CD14-positive monocyte (primary cell): ENCODE results near the gene CTNND2. TPM values are rescaled to one million over a fixed set of nuclear protein-coding genes. Genes with fewer than 3 reads are reported as not detected.

Experiments used
- DNase-seq, 3 donors: peaks; one replicate each; pipeline ENCODE4 v3.0.0-alpha.2; 2011 to 2022
- H2AFZ ChIP-seq: 2 replicates; pipeline ENCODE4 v1.6.0; 2012; ENCODE audit warnings: mild to moderate bottlenecking, low read depth, low read length, inconsistent platforms; ENCODE audit not compliant: insufficient read depth, poor library complexity, severe bottlenecking
- H3K27ac ChIP-seq, 2 donors: 1 replicate in 1 of 2; 2 replicates in 1 of 2; pipeline ENCODE4 v1.5.1; 2012 to 2013; ENCODE audit warnings: low read length in 2 of 2, control low read depth in 1 of 2, inconsistent platforms in 1 of 2, low read depth in 1 of 2, mild to moderate bottlenecking in 1 of 2
- H3K27me3 ChIP-seq, 2 donors: one replicate each; pipeline versions ENCODE4 v1.6.0 to v1.6.1; 2011 to 2013; ENCODE audit warnings: low read length in 2 of 2; ENCODE audit not compliant: control insufficient read depth in 2 of 2, insufficient read depth in 2 of 2
- H3K36me3 ChIP-seq, 2 donors: replicated peaks in 1 of 2; 1 replicate in 1 of 2; 2 replicates in 1 of 2; pipeline versions ENCODE4 v1.5.1 to v1.6.1; 2012 to 2013; ENCODE audit warnings: low read length in 2 of 2, control low read depth in 1 of 2, inconsistent platforms in 1 of 2, mild to moderate bottlenecking in 1 of 2; ENCODE audit not compliant: insufficient read depth in 2 of 2, control insufficient read depth in 1 of 2
- H3K4me1 ChIP-seq, 2 donors: 1 replicate in 1 of 2; 2 replicates in 1 of 2; pipeline versions ENCODE4 v1.5.1 to v1.6.1; 2012 to 2013; ENCODE audit warnings: low read length in 2 of 2, control low read depth in 1 of 2, inconsistent platforms in 1 of 2, mild to moderate bottlenecking in 1 of 2, moderate library complexity in 1 of 2; ENCODE audit not compliant: insufficient read depth in 2 of 2, control insufficient read depth in 1 of 2
- H3K4me2 ChIP-seq: replicated peaks from 2 replicates; pipeline ENCODE3; 2012; ENCODE audit warnings: low read length, moderate library complexity, mild to moderate bottlenecking; ENCODE audit not compliant: poor library complexity, severe bottlenecking; ENCODE audit errors: extremely low read depth
- H3K4me3 ChIP-seq, 3 experiments: fragments of 200-600 bp in 1 of 3; sonication (generic) in 1 of 3; replicated peaks in 1 of 3; 1 replicate in 2 of 3; 2 replicates in 1 of 3; pipeline ENCODE4 v1.5.1; 2011 to 2013; ENCODE audit warnings: low read length in 3 of 3, mild to moderate bottlenecking in 3 of 3, control low read depth in 2 of 3, low read depth in 2 of 3, inconsistent platforms in 1 of 3, moderate library complexity in 1 of 3
- H3K79me2 ChIP-seq: 2 replicates; pipeline ENCODE4 v1.6.0; 2012; ENCODE audit warnings: mild to moderate bottlenecking, control low read depth, inconsistent platforms, low read length, moderate library complexity; ENCODE audit not compliant: insufficient read depth
- H3K9ac ChIP-seq: 2 replicates; pipeline ENCODE4 v1.6.0; 2017; ENCODE audit warnings: low read length, mild to moderate bottlenecking; ENCODE audit not compliant: insufficient read depth, poor library complexity, severe bottlenecking
- H3K9me3 ChIP-seq, 2 donors: replicated peaks in 1 of 2; 1 replicate in 1 of 2; 2 replicates in 1 of 2; pipeline versions ENCODE4 v1.5.1 to v1.6.1; 2012 to 2013; ENCODE audit warnings: low read length in 2 of 2, control low read depth in 1 of 2; ENCODE audit not compliant: control insufficient read depth in 1 of 2, insufficient read depth in 1 of 2
- H4K20me1 ChIP-seq: 2 replicates; pipeline ENCODE4 v1.6.0; 2012; ENCODE audit warnings: mild to moderate bottlenecking, low read length, control low read depth, moderate library complexity; ENCODE audit not compliant: insufficient read depth
- H3K27ac Mint-ChIP-seq, 7 donors: one replicate each; pipeline ENCODE4 v1.8.0; 2020; ENCODE audit warnings: mild to moderate bottlenecking in 7 of 7, mixed read lengths in 7 of 7, moderate library complexity in 6 of 7, inconsistent platforms in 2 of 7
- H3K27me3 Mint-ChIP-seq, 3 donors: one replicate each; pipeline ENCODE4 v1.8.0; 2021 to 2022; ENCODE audit warnings: low read depth in 3 of 3, mild to moderate bottlenecking in 3 of 3, mixed read lengths in 3 of 3, moderate library complexity in 3 of 3, inconsistent platforms in 1 of 3
- H3K36me3 Mint-ChIP-seq, 2 donors: one replicate each; pipeline ENCODE4 v1.8.0; 2020; ENCODE audit warnings: mixed read lengths in 2 of 2, inconsistent platforms in 1 of 2, mild to moderate bottlenecking in 1 of 2
- H3K4me1 Mint-ChIP-seq: one replicate; pipeline ENCODE4 v1.8.0; 2020; ENCODE audit warnings: mild to moderate bottlenecking, mixed read lengths
- H3K4me3 Mint-ChIP-seq, 2 donors: one replicate each; pipeline ENCODE4 v1.8.0; 2020; ENCODE audit warnings: mild to moderate bottlenecking in 2 of 2, mixed read lengths in 2 of 2, moderate library complexity in 1 of 2
- H3K9me3 Mint-ChIP-seq, 7 donors: one replicate each; pipeline ENCODE4 v1.8.0; 2020 to 2022; ENCODE audit warnings: mixed read lengths in 7 of 7, mild to moderate bottlenecking in 6 of 7, moderate library complexity in 6 of 7, inconsistent platforms in 2 of 7
- WGBS: methylation state at CpG from one replicate; pipeline ENCODE4 v1.1.5; 2013; ENCODE audit warnings: missing lambda C conversion rate; ENCODE audit not compliant: insufficient coverage; 5-methylcytosine and 5-hydroxymethylcytosine counted together
- intact Hi-C, 2 donors: fragments of 100-400 bp; cut with micrococcal nuclease; formaldehyde crosslinking; loops; one replicate each; pipeline versions ENCODE4 v1.15.0 to v1.15.1; 2023
- polyA plus RNA-seq, 3 donors: library from polyadenylated mRNA; depleted of rRNA in 1 of 3; unstranded in 2 of 3; stranded (reverse) in 1 of 3; fragments of 300-500 nt in 2 of 3; fragments of >200 nt in 1 of 3; fragmentation: Illumina TruSeq in 2 of 3; gene quantifications; 1 replicate in 2 of 3; 2 replicates in 1 of 3; pipeline ENCODE4 v1.2.3, GENCODE V29; 2012 to 2021
- TF ChIP-seq, protein P1 (sequence below): fragments of 200-600 bp; IDR thresholded peaks from one replicate; pipeline ENCODE4 v1.8.0; 2022; ENCODE audit warnings: antibody characterized with exemption, mild to moderate bottlenecking

The CTNND2 gene
- polyA plus RNA-seq, 3 donors, result not detected

DNA sequence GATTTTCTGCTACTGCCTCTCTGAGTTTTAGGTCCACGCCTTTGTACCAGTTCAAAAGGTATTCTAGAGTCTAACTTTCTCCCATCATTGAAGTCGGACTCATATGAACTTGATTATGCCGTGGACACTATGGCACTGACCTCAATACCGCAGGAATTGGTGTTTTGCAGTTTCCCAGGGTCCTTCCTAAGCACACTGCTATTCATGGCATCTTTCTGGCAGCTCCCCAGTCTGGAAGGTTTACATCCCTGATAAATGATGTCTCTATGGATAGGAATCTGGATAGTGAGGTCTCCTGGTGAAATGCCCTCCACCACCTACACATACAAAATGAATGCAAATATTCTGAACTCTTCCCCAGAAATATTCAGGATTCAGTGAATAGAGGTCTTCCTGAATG lies 422.2 kb downstream of the CTNND2 start:
- Histone ChIP-seq H3K36me3 (no peaks in the 10 kb centered on the region), H3K27me3 (no peaks in the 10 kb centered on the region), H3K79me2 (no peaks in the 10 kb centered on the region), H3K9ac (no peak overlapping the region), H3K4me1 (no peaks in the 10 kb centered on the region), H3K4me3 (no peak overlapping the region), H4K20me1 (no peaks in the 10 kb centered on the region), H2AFZ (no peak overlapping the region), H3K27ac (no peak overlapping the region), H3K4me2 (no peak overlapping the region), H3K9me3 (no peaks in the 10 kb centered on the region)
- TF ChIP-seq, protein P1, sequence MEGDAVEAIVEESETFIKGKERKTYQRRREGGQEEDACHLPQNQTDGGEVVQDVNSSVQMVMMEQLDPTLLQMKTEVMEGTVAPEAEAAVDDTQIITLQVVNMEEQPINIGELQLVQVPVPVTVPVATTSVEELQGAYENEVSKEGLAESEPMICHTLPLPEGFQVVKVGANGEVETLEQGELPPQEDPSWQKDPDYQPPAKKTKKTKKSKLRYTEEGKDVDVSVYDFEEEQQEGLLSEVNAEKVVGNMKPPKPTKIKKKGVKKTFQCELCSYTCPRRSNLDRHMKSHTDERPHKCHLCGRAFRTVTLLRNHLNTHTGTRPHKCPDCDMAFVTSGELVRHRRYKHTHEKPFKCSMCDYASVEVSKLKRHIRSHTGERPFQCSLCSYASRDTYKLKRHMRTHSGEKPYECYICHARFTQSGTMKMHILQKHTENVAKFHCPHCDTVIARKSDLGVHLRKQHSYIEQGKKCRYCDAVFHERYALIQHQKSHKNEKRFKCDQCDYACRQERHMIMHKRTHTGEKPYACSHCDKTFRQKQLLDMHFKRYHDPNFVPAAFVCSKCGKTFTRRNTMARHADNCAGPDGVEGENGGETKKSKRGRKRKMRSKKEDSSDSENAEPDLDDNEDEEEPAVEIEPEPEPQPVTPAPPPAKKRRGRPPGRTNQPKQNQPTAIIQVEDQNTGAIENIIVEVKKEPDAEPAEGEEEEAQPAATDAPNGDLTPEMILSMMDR, result no peak
- Mint-ChIP-seq H3K9me3 (peaks cover 0 to 4% (median 1%) of the 10 kb centered on the region in 7 donors), H3K27ac (no peak overlapping the region), H3K4me1 (no peaks in the 10 kb centered on the region), H3K4me3 (no peak overlapping the region), H3K27me3 (peaks cover 0 to 4% (median 2%) of the 10 kb centered on the region in 3 donors), H3K36me3 (no peaks in the 10 kb centered on the region)
- no peak for DNase-seq
- 83% methylated on average over 3 of the region's 4 CpGs for WGBS
- intact Hi-C loops, result no loop called here

DNA sequence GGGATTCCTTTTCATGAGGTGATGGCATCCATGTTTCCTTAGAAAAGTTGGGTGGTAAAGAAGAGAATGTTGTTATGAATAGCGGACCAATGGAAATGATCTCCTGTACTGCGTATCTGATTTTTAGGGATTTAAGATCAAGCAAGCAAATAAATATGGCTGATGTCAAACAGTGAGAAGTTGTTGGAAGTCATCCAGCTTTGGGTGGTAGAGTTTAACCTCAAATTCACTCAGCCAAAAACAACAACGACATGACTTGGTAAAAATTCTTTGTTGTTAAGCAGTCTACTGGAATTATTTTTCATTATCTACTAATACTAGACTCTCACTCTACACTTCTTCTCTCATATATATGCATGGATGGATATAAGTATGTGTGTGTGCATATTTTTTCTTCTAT lies 426.5 kb downstream of the CTNND2 start:
- no peaks in the 10 kb centered on the region for H3K4me1 Mint-ChIP-seq
- no peaks in the 10 kb centered on the region for H3K36me3 Mint-ChIP-seq
- no peak overlapping the region for H3K4me3 Mint-ChIP-seq
- H3K27ac ChIP-seq, result no peak overlapping the region
- no peaks in the 10 kb centered on the region for H3K27me3 ChIP-seq
- no peaks in the 10 kb centered on the region for H3K4me1 ChIP-seq
- no peaks in the 10 kb centered on the region for H3K79me2 ChIP-seq
- TF ChIP-seq, protein P1, result no peak
- H3K9ac ChIP-seq, result no peak overlapping the region
- H3K4me3 ChIP-seq, result no peak overlapping the region
- H3K9me3 ChIP-seq, result no peaks in the 10 kb centered on the region
- no peak overlapping the region for H3K27ac Mint-ChIP-seq
- no peak for DNase-seq
- no peaks in the 10 kb centered on the region for H4K20me1 ChIP-seq
- peaks cover 0 to 2% (median 2%) of the 10 kb centered on the region in 3 donors for H3K27me3 Mint-ChIP-seq
- intact Hi-C loops, result no loop called here
- H3K36me3 ChIP-seq, result no peaks in the 10 kb centered on the region
- 100% methylated on average over 1 of the region's 3 CpGs for WGBS
- no peak overlapping the region for H2AFZ ChIP-seq
- no peak overlapping the region for H3K4me2 ChIP-seq
- H3K9me3 Mint-ChIP-seq, result peaks cover 0 to 3% (median 0%) of the 10 kb centered on the region in 7 donors
